ENCODE results near the gene MEGF10. TPM values are rescaled to one million over a fixed set of nuclear protein-coding genes. Genes with fewer than 3 reads are reported as not detected.

Gene MEGF10
- total RNA-seq, 1 experiment from 2014 or later: not detected

- Histone ChIP-seq H3K4me2 (no peak overlapping the region), H3K9me2 (ENCODE audit: insufficient read depth) (no peaks in the 10 kb centered on the region), H3F3A (ENCODE audit: insufficient read depth, low read depth) (no peaks in the 10 kb centered on the region), H3K27me3 (ENCODE audit: insufficient read depth, low read depth) (no peaks in the 10 kb centered on the region), H2AFZ (no peak overlapping the region), H3K4me1 (replicated peaks; ENCODE audit: insufficient read depth) (no peaks in the 10 kb centered on the region), H3K36me3 (ENCODE audit: low read depth) (no peaks in the 10 kb centered on the region), H3K4me3 (no peak overlapping the region), H3K27ac (no peak overlapping the region), H4K20me1 (ENCODE audit: insufficient read depth) (no peaks in the 10 kb centered on the region), H3K9me3 (ENCODE audit: insufficient read depth, low read depth) (no peaks in the 10 kb centered on the region), H3K79me2 (ENCODE audit: low read depth) (no peaks in the 10 kb centered on the region)
- ChIA-PET CTCF (no interaction called here), POLR2A (ENCODE audit: unreplicated experiment) (no interaction called here)
- intact Hi-C loops (cut with micrococcal nuclease; ENCODE audit: unreplicated experiment): no loop called here
- no TSS peak for BruUV-seq (replicated peaks)
- no peak for DNase-seq
- no peak for TF ChIP-seq CTCF (conservative IDR thresholded peaks at IDR 0.05)
- no peak for TF ChIP-seq EZH2 (IDR thresholded peaks at IDR 0.05; ENCODE audit: low read depth)
These were observed 53.3 kb downstream of the MEGF10 start for GRCh38 chr5:127343866-127344265.

GRCh38 chr5:127344931-127345330, 54.3 kb downstream of the MEGF10 start:
- no peak overlapping the region for H3K27ac ChIP-seq
- H3K4me3 ChIP-seq: no peak overlapping the region
- H3K27me3 ChIP-seq (ENCODE audit: insufficient read depth, low read depth): no peaks in the 10 kb centered on the region
- no peak overlapping the region for H3K4me2 ChIP-seq
- no peaks in the 10 kb centered on the region for H4K20me1 ChIP-seq (ENCODE audit: insufficient read depth)
- H2AFZ ChIP-seq: no peak overlapping the region
- CTCF ChIA-PET: no interaction called here
- H3K4me1 ChIP-seq (replicated peaks; ENCODE audit: insufficient read depth): no peaks in the 10 kb centered on the region
- no peaks in the 10 kb centered on the region for H3F3A ChIP-seq (ENCODE audit: insufficient read depth, low read depth)
- no peaks in the 10 kb centered on the region for H3K9me2 ChIP-seq (ENCODE audit: insufficient read depth)
- TF ChIP-seq EZH2 (IDR thresholded peaks at IDR 0.05; ENCODE audit: low read depth) (no peak), CTCF (conservative IDR thresholded peaks at IDR 0.05) (no peak)
- no TSS peak for BruUV-seq (replicated peaks)
- H3K79me2 ChIP-seq (ENCODE audit: low read depth): no peaks in the 10 kb centered on the region
- no peaks in the 10 kb centered on the region for H3K36me3 ChIP-seq (ENCODE audit: low read depth)
- POLR2A ChIA-PET (ENCODE audit: unreplicated experiment): no interaction called here
- DNase-seq: peak in 1 of 2 experiments; percentile 15
- no peaks in the 10 kb centered on the region for H3K9me3 ChIP-seq (ENCODE audit: insufficient read depth, low read depth)
- intact Hi-C loops (cut with micrococcal nuclease; ENCODE audit: unreplicated experiment): no loop called here

GRCh38 chr5:127351418-127351817, 60.8 kb downstream of the MEGF10 start:
- no peaks in the 10 kb centered on the region for H3F3A ChIP-seq (ENCODE audit: insufficient read depth, low read depth)
- intact Hi-C loops (cut with micrococcal nuclease; ENCODE audit: unreplicated experiment): no loop called here
- no peaks in the 10 kb centered on the region for H3K79me2 ChIP-seq (ENCODE audit: low read depth)
- CTCF ChIA-PET: no interaction called here
- H3K4me1 ChIP-seq (replicated peaks; ENCODE audit: insufficient read depth): no peaks in the 10 kb centered on the region
- H3K36me3 ChIP-seq (ENCODE audit: low read depth): no peaks in the 10 kb centered on the region
- no peak overlapping the region for H3K4me2 ChIP-seq
- H3K4me3 ChIP-seq: no peak overlapping the region
- H2AFZ ChIP-seq: no peak overlapping the region
- H3K9me2 ChIP-seq (ENCODE audit: insufficient read depth): no peaks in the 10 kb centered on the region
- H4K20me1 ChIP-seq (ENCODE audit: insufficient read depth): no peaks in the 10 kb centered on the region
- TF ChIP-seq EZH2 (IDR thresholded peaks at IDR 0.05; ENCODE audit: low read depth) (no peak), CTCF (conservative IDR thresholded peaks at IDR 0.05) (no peak)
- no peak overlapping the region for H3K27ac ChIP-seq
- no TSS peak for BruUV-seq (replicated peaks)
- peak in 1 of 2 experiments; percentile 17 for DNase-seq
- no peaks in the 10 kb centered on the region for H3K27me3 ChIP-seq (ENCODE audit: insufficient read depth, low read depth)
- POLR2A ChIA-PET (ENCODE audit: unreplicated experiment): no interaction called here
- no peaks in the 10 kb centered on the region for H3K9me3 ChIP-seq (ENCODE audit: insufficient read depth, low read depth)

Measured in PC-9 (cell line).